Left ventricle myocardium inferior (tissue), 1 donor: ENCODE measurements around the gene TMBIM4. TPM values are rescaled to one million over a fixed set of nuclear protein-coding genes. Genes with fewer than 3 reads are reported as not detected.

Source experiments
- DNase-seq: peaks from one replicate; pipeline ENCODE4 v3.0.0-alpha.2; 2020
- H3K27ac ChIP-seq: fragments of 200-600 bp; replicated peaks from 2 replicates; pipeline ENCODE4 v1.8.0; 2021
- H3K27me3 ChIP-seq: fragments of 200-600 bp; 2 replicates; pipeline ENCODE4 v1.8.0; 2021; ENCODE audit warnings: low read depth
- H3K36me3 ChIP-seq: fragments of 200-600 bp; 2 replicates; pipeline ENCODE4 v1.8.0; 2021
- H3K4me1 ChIP-seq: fragments of 200-600 bp; 2 replicates; pipeline ENCODE4 v1.8.0; 2021
- H3K4me3 ChIP-seq: fragments of 200-600 bp; 2 replicates; pipeline ENCODE4 v1.8.0; 2021; ENCODE audit warnings: mild to moderate bottlenecking, moderate library complexity
- H3K9me3 ChIP-seq: fragments of 200-600 bp; replicated peaks from 2 replicates; pipeline ENCODE4 v1.8.0; 2021
- intact Hi-C: fragments of 100-400 bp; cut with micrococcal nuclease; formaldehyde crosslinking; loops from one replicate; pipeline ENCODE4 v1.11.0; 2022
- total RNA-seq: library from RNA; stranded (reverse); fragmentation: NEBNext Ultra II Directional; extraction: Animal tissue kit (Norgen Biotek cat#: 25700); gene quantifications from one replicate; pipeline ENCODE4 v1.2.1, GENCODE V29; 2021
- TF ChIP-seq, protein P1 (sequence below): fragments of 200-600 bp; IDR thresholded peaks from 2 replicates; pipeline ENCODE4 v1.8.0; 2021; ENCODE audit warnings: antibody characterized with exemption, mild to moderate bottlenecking, borderline replicate concordance
- donor health status: DM: no; HTN: yes; CAD: no; lungs with severe emphysema.

Gene TMBIM4
- total RNA-seq, 1 donor from 2014 or later: 74.5 TPM

DNA sequence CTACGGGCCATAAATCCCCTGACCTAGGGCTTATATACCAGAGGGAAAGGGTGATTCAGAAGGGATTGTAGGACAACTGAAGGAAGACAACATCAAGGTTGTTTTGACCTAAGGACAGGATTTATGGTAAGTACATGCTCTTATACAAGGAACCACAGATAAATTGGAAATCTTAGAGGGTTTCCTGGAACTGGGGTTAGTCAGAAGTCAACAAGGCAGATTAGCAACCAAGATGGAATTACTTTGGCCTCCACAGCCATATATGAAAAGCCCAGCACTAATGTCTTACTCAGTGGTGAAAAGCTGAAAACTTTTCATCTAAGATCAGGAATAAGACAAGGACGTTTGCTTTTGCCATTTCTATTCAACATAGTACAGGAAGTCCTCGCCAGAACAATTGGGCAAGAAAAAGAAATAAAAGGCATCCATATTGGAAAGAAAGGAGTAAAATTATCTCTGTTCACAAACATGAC is 5.4 kb downstream of the TMBIM4 start:
- Histone ChIP-seq H3K27ac (no peak overlapping the region), H3K9me3 (peaks cover 8% of the 10 kb centered on the region), H3K36me3 (peaks cover 23% of the 10 kb centered on the region), H3K4me1 (peaks cover 67% of the 10 kb centered on the region), H3K4me3 (no peak overlapping the region), H3K27me3 (no peaks in the 10 kb centered on the region)
- TF ChIP-seq, protein P1, sequence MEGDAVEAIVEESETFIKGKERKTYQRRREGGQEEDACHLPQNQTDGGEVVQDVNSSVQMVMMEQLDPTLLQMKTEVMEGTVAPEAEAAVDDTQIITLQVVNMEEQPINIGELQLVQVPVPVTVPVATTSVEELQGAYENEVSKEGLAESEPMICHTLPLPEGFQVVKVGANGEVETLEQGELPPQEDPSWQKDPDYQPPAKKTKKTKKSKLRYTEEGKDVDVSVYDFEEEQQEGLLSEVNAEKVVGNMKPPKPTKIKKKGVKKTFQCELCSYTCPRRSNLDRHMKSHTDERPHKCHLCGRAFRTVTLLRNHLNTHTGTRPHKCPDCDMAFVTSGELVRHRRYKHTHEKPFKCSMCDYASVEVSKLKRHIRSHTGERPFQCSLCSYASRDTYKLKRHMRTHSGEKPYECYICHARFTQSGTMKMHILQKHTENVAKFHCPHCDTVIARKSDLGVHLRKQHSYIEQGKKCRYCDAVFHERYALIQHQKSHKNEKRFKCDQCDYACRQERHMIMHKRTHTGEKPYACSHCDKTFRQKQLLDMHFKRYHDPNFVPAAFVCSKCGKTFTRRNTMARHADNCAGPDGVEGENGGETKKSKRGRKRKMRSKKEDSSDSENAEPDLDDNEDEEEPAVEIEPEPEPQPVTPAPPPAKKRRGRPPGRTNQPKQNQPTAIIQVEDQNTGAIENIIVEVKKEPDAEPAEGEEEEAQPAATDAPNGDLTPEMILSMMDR: no peak
- intact Hi-C loops: no loop called here
- DNase-seq: no peak

DNA sequence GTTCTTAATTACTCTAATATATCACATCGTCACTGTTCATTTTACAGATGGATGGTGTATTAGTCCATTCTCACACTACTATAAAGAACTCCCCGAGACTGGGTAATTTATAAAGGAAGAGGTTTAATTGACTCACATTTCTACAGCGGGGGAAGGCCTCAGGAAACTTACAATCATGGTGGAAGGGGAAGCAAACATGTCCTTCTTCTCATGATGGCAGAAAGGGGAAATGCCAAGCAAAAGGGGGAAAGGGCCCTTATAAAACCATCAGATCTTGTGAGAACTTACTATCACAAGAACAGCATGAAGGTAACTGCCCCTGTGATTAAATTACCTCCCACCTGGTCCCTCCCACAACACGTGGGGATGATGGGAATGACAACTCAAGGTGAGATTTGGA is 6.5 kb downstream of the TMBIM4 start:
- H3K4me3 ChIP-seq: no peak overlapping the region
- peaks cover 8% of the 10 kb centered on the region for H3K9me3 ChIP-seq
- TF ChIP-seq, protein P1: no peak
- no peak overlapping the region for H3K27ac ChIP-seq
- intact Hi-C loops: no loop called here
- DNase-seq: no peak
- peaks cover 60% of the 10 kb centered on the region for H3K4me1 ChIP-seq
- peaks cover 29% of the 10 kb centered on the region for H3K36me3 ChIP-seq
- H3K27me3 ChIP-seq: no peaks in the 10 kb centered on the region

DNA sequence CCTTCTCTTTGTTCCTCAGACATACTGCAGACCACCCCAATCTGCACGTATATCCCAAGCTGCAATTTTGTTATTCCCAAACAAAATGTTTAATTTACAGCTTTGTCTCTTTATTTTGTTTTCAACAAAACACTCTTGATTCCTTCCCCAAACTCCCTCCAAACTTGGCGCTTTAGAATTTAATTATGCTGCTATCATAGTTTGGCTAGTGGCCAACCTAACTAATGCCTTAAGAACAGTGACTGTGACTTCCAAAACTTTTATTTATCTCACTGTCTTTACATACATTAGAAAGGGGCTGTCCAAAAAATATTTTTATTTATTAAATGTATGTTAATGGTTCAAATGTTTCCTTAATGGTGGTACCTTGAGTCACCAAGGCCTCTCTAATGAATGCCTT is 7.1 kb downstream of the TMBIM4 start:
- Histone ChIP-seq H3K9me3 (peaks cover 8% of the 10 kb centered on the region), H3K4me1 (peaks cover 54% of the 10 kb centered on the region), H3K36me3 (peaks cover 29% of the 10 kb centered on the region), H3K4me3 (no peak overlapping the region), H3K27me3 (no peaks in the 10 kb centered on the region), H3K27ac (no peak overlapping the region)
- DNase-seq: no peak
- intact Hi-C loops: no loop called here
- TF ChIP-seq, protein P1: no peak

DNA sequence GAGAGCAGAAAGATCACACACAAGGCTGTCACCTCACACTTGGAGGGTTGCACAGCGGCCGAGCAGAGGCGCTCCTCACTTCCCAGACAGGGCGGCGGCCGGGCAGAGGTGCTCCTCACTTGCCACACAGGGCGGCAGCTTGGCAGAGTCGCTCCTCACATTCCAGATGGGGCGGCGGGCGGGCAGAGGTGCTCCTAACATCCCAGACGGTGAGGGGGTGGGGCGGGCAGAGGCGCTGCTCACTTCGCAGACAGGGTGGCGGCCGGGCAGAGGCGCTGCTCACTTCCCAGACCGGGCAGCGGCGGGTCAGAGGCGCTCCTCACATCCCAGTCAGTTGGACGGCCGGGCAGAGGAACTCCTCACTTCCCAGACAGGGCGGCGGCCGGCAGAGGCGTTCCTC is 9.1 kb downstream of the TMBIM4 start:
- TF ChIP-seq, protein P1: no peak
- intact Hi-C loops: no loop called here
- no peaks in the 10 kb centered on the region for H3K27me3 ChIP-seq
- no peak for DNase-seq
- H3K27ac ChIP-seq: no peak overlapping the region
- H3K36me3 ChIP-seq: peaks cover 29% of the 10 kb centered on the region
- H3K9me3 ChIP-seq: peaks cover 8% of the 10 kb centered on the region
- peaks cover 44% of the 10 kb centered on the region for H3K4me1 ChIP-seq
- no peak overlapping the region for H3K4me3 ChIP-seq

DNA sequence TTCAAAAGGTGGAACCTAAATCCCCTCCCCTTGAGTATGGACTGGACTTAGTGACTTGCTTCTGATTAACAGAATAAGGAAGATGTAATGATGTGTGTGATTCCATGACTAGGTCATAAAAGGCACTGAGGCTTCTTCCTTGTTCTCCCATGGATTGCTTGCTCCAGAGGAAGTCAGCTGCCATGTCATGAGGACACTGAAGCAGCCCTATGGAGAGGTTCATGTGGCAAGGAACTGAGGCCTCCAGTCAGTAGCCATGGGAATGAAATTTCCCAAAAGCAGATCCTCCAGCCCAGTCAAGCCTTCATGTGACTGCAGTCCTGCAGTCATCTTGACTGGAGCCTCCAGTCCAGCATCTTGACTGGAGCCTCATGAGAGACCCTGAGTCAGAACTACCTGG is 10.7 kb downstream of the TMBIM4 start:
- no peak for DNase-seq
- no peaks in the 10 kb centered on the region for H3K9me3 ChIP-seq
- H3K4me1 ChIP-seq: peaks cover 49% of the 10 kb centered on the region
- TF ChIP-seq, protein P1: no peak
- no peak overlapping the region for H3K4me3 ChIP-seq
- H3K27me3 ChIP-seq: no peaks in the 10 kb centered on the region
- H3K27ac ChIP-seq: no peak overlapping the region
- intact Hi-C loops: no loop called here
- peaks cover 24% of the 10 kb centered on the region for H3K36me3 ChIP-seq
